ENCODE data around the gene TUSC1. TPM values are rescaled to one million over a fixed set of nuclear protein-coding genes. Genes with fewer than 3 reads are reported as not detected.

TUSC1 gene
- total and polyA plus RNA-seq, 2 of the 8 experiments (the other 6 are each of a cell fraction or from before 2014, with no cell fraction given), result 4.3 to 4.6 TPM

- Histone ChIP-seq H3K27ac (ENCODE audit: low read depth, low read length) (no peak overlapping the region), H3K79me2 (ENCODE audit: control insufficient read depth in 1 of 2, insufficient read depth in 2 of 2, low read length in 2 of 2) (no peaks in the 10 kb centered on the region), H3K36me3 (ENCODE audit: control insufficient read depth in 2 of 4, insufficient read depth in 4 of 4, low read length in 3 of 4) (no peaks in the 10 kb centered on the region), H2AFZ (ENCODE audit: low read length) (no peak overlapping the region), H4K8ac (ENCODE audit: extremely low read depth, insufficient read depth, low read length) (no peak overlapping the region), H3K9me3 (ENCODE audit: insufficient read depth in 2 of 2, low read depth in 1 of 2, low read length in 1 of 2) (no peaks in the 10 kb centered on the region), H3K4me2 (ENCODE audit: insufficient read depth in 1 of 2, low read depth in 2 of 2, low read length in 2 of 2) (no peak overlapping the region), H2BK120ac (replicated peaks; ENCODE audit: low read depth, low read length) (no peak overlapping the region), H3K18ac (ENCODE audit: extremely low read depth, low read length) (no peak overlapping the region), H3K4me1 (replicated peaks in 1 of 4; ENCODE audit: control insufficient read depth in 3 of 4, insufficient read depth in 4 of 4, low read length in 3 of 4) (no peaks in the 10 kb centered on the region), H4K20me1 (replicated peaks in 1 of 2; ENCODE audit: control insufficient read depth in 1 of 2, insufficient read depth in 2 of 2, low read length in 2 of 2) (no peaks in the 10 kb centered on the region), H3K4ac (replicated peaks; ENCODE audit: insufficient read length, low read depth, low read length) (no peak overlapping the region), H3K23me2 (ENCODE audit: low read depth, low read length) (no peaks in the 10 kb centered on the region), H3K79me1 (ENCODE audit: low read depth, low read length) (no peaks in the 10 kb centered on the region), H4K91ac (replicated peaks; ENCODE audit: insufficient read length, low read length) (no peak overlapping the region), H2BK12ac (ENCODE audit: low read depth, low read length) (no peak overlapping the region), H2AK5ac (ENCODE audit: low read depth, low read length) (no peak overlapping the region), H2BK5ac (ENCODE audit: low read depth, low read length) (no peak overlapping the region), H3K4me3 (ENCODE audit: extremely low read depth in 1 of 4, insufficient read depth in 2 of 4, low read depth in 3 of 4, low read length in 4 of 4) (no peak overlapping the region), H3K9ac (replicated peaks in 1 of 4; ENCODE audit: extremely low read depth in 1 of 4, low read depth in 3 of 4, low read length in 3 of 4) (no peak overlapping the region), H4K5ac (ENCODE audit: insufficient read length, low read depth, low read length) (no peak overlapping the region), H2BK15ac (ENCODE audit: low read length) (no peak overlapping the region), H2BK20ac (ENCODE audit: low read length) (no peak overlapping the region), H3K14ac (ENCODE audit: insufficient read length) (no peak overlapping the region), H3K27me3 (replicated peaks in 1 of 4; ENCODE audit: control insufficient read depth in 3 of 4, extremely low read depth in 1 of 4, insufficient read depth in 3 of 4, low read length in 3 of 4) (no peaks in the 10 kb centered on the region), H3K56ac (replicated peaks; ENCODE audit: insufficient read length, low read depth, low read length) (no peak overlapping the region), H3K23ac (ENCODE audit: insufficient read length) (no peak overlapping the region)
- CTCF ChIA-PET (ENCODE audit: partially characterized antibody), result interaction anchor here (0.5 to 1.2 kb wide), 3 partner anchors 18 to 405 kb away, joined by 3 to 4 read pairs (median 3); no protein-coding TSS in a partner anchor
- FAIRE-seq (no peak), DNase-seq (ENCODE audit: low read depth in 1 of 2, low spot score in 2 of 2) (no peak)
- POLR2A ChIA-PET (ENCODE audit: partially characterized antibody), result no interaction called here
- WGBS, 2 experiments (ENCODE audit: extremely low coverage in 1 of 2, insufficient coverage in 1 of 2, insufficient read length in 1 of 2, insufficient replicate concordance in 2 of 2, low coverage in 1 of 2, low lambda C conversion rate in 2 of 2, missing lambda C conversion rate in 1 of 2), result 86% methylated on average over 3 of the region's 3 CpGs; no CpG with 5 or more reads in 1 of the 2 experiments
- no peak for TF ChIP-seq TCF12 (IDR thresholded peaks at IDR 0.05; ENCODE audit: low read depth, low read length)
- TF ChIP-seq, protein P1, sequence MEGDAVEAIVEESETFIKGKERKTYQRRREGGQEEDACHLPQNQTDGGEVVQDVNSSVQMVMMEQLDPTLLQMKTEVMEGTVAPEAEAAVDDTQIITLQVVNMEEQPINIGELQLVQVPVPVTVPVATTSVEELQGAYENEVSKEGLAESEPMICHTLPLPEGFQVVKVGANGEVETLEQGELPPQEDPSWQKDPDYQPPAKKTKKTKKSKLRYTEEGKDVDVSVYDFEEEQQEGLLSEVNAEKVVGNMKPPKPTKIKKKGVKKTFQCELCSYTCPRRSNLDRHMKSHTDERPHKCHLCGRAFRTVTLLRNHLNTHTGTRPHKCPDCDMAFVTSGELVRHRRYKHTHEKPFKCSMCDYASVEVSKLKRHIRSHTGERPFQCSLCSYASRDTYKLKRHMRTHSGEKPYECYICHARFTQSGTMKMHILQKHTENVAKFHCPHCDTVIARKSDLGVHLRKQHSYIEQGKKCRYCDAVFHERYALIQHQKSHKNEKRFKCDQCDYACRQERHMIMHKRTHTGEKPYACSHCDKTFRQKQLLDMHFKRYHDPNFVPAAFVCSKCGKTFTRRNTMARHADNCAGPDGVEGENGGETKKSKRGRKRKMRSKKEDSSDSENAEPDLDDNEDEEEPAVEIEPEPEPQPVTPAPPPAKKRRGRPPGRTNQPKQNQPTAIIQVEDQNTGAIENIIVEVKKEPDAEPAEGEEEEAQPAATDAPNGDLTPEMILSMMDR (IDR thresholded peaks at IDR 0.05; ENCODE audit: control extremely low read depth in 1 of 3, insufficient read depth in 1 of 3, low read depth in 1 of 3, low read length in 3 of 3), result no peak
- TF ChIP-seq TAF1 (IDR thresholded peaks at IDR 0.05; ENCODE audit: low read depth, low read length), result no peak
- no peak for TF ChIP-seq ATF3 (IDR thresholded peaks at IDR 0.05; ENCODE audit: insufficient read depth, low read depth, low read length)
- TF ChIP-seq BRCA1 (IDR thresholded peaks at IDR 0.05; ENCODE audit: low read depth, low read length), result no peak
- no peak for TF ChIP-seq SP4 (IDR thresholded peaks at IDR 0.05; ENCODE audit: low read length)
- TF ChIP-seq, protein P2, sequence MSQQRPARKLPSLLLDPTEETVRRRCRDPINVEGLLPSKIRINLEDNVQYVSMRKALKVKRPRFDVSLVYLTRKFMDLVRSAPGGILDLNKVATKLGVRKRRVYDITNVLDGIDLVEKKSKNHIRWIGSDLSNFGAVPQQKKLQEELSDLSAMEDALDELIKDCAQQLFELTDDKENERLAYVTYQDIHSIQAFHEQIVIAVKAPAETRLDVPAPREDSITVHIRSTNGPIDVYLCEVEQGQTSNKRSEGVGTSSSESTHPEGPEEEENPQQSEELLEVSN (IDR thresholded peaks at IDR 0.05), result no peak
- TF ChIP-seq POLR2AphosphoS5 (IDR thresholded peaks at IDR 0.05; ENCODE audit: low read depth, low read length), result no peak
- TF ChIP-seq BCL11A (IDR thresholded peaks at IDR 0.05; ENCODE audit: low read depth in 2 of 2, low read length in 2 of 2), result no peak
- no peak for TF ChIP-seq RNF2 (IDR thresholded peaks at IDR 0.05; ENCODE audit: borderline replicate concordance, low read depth, low read length, missing control alignments, poor library complexity, severe bottlenecking)
- no peak for TF ChIP-seq KDM5A (IDR thresholded peaks at IDR 0.05; ENCODE audit: low read length)
These were observed 49.0 kb downstream of the TUSC1 start for GRCh38 chr9:25629231-25629630.
